ENCODE results near the gene ITIH4.
"Not testable (repeated sequence)": the region's sequence is repeated elsewhere in the genome, so short reads cannot be mapped to it uniquely, and the experiment has no call there.

The ITIH4 gene

DNA sequence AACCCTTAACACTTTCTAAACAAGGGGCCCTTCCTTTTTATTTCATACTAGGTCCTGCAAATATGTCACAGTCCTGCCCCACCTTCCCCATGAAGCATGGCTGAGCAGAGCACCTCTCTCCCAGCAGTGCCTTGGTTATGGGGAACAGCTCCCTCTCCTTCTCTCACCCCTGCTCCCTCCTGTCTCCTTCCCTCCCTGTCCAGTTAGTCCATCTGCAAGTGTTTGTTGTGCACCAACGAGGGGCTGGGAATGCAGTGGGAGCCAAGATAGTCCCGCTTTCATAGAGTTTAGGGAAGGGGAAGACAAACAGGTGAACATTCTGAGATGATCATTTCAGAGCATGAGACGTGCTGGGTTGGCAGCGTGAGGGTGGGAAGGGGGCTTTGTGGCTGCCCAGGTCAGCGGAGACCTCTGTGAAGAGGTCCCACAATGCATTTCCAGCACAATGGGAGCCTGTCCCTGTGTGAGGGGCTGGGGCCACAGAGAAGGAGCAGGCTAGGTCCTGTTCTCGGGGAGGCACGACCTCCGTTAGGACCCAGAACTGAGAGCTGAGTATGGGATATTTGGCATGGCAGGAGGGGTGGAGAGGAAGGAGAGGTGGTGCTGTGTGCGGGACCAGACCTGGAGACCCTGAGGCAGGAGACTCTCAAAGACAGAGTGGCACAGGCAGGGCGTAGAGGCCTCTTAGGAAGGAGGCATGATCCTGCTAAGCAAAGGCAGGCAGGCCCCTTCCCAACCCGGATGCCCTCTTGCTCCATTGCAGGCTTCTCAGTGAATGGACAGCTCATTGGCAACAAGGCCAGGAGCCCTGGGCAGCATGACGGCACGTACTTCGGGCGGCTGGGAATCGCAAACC is 41.4 kb downstream of the ITIH4 start:
- intact Hi-C loops (cut with DNase I) = no loop called here
- peak in 3 of 10 donors; percentile 22 to 43 (median 42) for DNase-seq

DNA sequence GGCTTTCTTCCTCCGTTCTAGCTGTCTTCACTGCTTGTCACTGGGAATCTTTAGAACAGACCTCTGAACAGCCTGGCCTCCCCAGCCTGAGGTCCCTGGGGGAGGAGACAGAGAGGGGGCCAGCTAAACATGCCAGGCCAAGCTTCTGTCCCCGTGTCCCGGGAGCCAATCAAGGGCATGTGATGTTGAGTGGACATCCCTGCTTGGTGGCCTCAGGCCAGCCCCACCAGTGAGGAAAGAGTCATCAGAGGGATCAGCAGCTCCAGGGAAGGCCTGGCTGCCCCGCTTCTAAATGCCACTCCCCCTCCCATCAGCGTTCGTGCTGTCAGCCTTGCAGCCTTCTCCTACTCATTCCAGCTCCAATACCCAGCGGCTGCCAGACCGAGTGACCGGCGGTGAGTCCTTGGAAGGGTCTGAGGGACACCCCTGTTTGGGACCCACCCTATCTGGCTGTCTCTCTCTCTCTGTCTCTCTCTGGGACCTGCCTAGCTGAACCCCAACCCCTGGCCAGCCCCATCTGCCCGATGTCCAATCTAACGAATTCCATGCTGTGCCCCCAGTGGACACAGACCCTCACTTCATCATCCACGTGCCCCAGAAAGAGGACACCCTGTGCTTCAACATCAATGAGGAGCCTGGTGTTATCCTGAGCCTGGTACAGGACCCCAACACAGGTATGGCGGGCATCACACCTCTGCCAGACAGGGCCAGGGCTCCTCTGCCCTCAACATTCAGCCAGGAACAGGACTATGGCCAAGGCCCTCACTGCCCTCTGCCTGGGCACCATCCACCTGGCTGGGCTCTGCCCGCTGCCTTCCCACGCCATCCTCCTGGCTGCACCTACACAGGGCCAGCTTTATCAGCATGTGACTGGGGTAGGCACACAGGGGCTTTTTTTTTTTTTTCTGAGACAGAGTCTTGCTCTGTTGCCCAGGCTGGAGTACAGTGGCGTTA is 42.5 kb downstream of the ITIH4 start:
- intact Hi-C loops (cut with DNase I) = no loop called here
- DNase-seq = peak in 4 of 10 donors; percentile 15 to 66 (median 42)

- DNase-seq = peak in 4 of 10 donors; percentile 16 to 61 (median 50)
- intact Hi-C loops (cut with DNase I) = no loop called here
Observed at GRCh38 chr3:52787246-52787645, 43.2 kb downstream of the ITIH4 start.

- DNase-seq = peak in 3 of 10 donors; percentile 13 to 57 (median 27)
- intact Hi-C loops (cut with DNase I) = no loop called here
Observed at GRCh38 chr3:52786330-52787215, 43.9 kb downstream of the ITIH4 start.

DNA sequence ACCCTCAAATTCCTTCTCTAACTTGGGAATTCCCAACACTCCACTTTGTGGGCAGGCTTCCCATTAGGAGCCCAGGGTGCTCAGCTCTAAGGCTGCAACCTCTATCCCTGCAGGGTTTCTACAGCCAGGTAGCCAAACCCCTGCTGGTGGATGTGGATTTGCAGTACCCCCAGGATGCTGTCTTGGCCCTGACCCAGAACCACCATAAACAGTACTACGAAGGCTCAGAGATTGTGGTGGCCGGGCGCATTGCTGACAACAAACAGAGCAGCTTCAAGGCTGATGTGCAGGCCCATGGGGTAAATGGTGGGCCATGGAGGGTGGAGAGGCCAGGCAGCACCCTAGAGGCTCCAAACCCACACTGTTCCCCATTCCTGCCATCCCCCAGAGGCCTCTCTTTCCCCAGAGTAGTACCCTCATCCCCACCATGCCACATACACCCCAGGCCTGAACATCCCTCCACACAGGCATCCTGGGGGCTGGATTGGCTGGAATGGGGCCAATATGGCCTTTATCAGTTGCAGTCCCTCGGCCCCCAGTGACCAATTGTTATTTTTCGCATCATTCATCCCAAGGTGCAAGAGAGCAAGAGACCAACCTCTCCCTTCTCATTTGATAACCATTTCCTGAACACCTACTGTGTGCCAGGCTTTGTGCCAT is 45.4 kb downstream of the ITIH4 start:
- peak in 1 of 10 donors; percentile 7 for DNase-seq

DNA sequence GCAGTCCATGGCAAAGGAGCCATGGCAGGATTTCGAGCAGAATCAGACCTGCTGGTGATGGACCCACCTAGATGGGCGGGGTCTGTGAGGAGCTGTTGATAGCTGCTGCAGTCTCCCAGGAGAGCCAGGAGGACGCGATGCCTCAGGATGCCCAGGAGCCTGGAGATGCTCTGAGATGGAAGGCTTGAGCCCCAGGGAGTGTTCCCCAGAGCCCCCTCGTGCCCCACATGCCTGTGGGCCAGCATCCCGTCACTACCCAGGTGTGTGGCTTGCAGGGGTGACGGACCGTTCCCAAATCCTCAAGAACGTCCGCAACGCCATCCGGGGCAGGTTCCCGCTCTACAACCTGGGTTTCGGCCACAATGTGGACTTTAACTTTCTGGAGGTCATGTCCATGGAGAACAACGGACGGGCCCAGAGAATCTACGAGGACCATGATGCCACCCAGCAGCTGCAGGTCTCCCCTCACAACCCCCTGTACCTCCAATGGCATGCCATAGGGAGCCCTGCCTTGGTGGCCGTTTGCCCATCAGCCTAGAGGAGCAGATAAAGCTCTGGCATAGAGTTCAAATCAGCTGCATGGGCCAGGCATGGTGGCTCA is 46.4 kb downstream of the ITIH4 start:
- DNase-seq = peak in 3 of 10 donors; percentile 12 to 78 (median 77)

More for the DNA sequence above, 45.4 kb downstream of the ITIH4 start:
- intact Hi-C loops (cut with DNase I) = no loop called here

GRCh38 chr3:52783211-52783555 is 47.3 kb downstream of the ITIH4 start:
- intact Hi-C loops (cut with DNase I) = no loop called here
- peak in 2 of 10 donors; percentile 1 to 26 for DNase-seq

More for the DNA sequence above, 46.4 kb downstream of the ITIH4 start:
- intact Hi-C loops (cut with DNase I) = no loop called here

- DNase-seq = peak in 3 of 10 donors; percentile 2 to 59 (median 4)
- intact Hi-C loops (cut with DNase I) = no loop called here
Observed at GRCh38 chr3:52782412-52783210, 47.9 kb downstream of the ITIH4 start.

DNA sequence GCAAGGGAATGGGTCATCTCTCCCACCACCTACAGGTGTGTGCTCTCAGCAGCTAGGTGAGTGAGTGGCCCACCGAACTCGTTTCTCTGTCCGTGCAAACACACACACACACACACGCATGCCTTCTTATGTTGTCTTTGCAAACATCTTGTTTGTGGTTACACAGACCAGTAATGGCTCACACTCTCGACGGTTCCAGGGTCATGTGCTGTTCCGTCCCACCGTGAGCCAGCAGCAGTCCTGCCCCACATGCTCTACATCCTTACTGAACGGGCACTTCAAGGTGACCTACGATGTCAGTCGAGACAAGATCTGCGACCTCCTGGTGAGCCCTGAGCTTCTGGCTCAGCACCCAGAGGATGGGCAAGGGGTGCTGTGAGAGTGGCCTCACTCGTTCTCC is 48.7 kb downstream of the ITIH4 start:
- intact Hi-C loops (cut with DNase I) = no loop called here
- DNase-seq = peak in 2 of 10 donors; percentile 2 to 22

DNA sequence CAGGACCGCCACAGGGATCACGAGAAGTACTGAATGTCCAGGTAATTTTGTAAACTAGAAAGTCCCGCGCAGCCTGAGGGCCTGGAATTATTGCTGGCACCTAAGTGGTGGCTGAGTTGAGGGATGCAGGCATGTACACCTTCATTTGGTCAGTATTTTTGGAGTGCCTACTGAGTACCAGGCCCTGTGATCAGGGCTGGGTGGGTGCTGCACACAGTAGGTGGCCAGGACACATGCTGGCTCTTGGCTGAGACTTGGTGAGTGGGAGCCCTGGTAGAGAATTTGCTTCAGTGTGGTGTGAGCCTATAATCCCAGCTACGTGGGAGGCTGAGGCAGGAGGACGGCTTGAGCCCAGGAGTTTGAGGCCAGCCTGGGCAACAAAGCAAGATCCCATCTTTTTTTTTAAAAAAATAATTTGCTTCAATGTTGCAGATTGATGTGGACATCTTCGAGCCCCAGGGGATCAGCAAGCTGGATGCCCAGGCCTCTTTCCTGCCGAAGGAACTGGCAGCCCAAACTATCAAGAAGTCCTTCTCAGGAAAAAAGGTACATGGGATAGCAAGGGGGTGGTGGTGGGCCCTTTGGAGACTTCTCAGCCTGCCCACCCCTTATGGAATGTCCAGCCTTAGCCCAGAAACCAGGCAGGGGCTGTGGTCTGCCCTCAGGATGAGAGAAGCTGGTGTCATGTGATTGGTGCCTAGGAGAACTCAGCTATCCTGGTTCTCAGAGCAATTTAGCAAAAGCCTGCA is 50.5 kb downstream of the ITIH4 start:
- intact Hi-C loops (cut with DNase I) = no loop called here
- DNase-seq = peak in 3 of 10 donors; percentile 1 to 47 (median 1)

- peak in 2 of 10 donors; percentile 5 to 50 for DNase-seq
- intact Hi-C loops (cut with DNase I) = no loop called here
Observed at GRCh38 chr3:52779011-52779836, 51.2 kb downstream of the ITIH4 start.

DNA sequence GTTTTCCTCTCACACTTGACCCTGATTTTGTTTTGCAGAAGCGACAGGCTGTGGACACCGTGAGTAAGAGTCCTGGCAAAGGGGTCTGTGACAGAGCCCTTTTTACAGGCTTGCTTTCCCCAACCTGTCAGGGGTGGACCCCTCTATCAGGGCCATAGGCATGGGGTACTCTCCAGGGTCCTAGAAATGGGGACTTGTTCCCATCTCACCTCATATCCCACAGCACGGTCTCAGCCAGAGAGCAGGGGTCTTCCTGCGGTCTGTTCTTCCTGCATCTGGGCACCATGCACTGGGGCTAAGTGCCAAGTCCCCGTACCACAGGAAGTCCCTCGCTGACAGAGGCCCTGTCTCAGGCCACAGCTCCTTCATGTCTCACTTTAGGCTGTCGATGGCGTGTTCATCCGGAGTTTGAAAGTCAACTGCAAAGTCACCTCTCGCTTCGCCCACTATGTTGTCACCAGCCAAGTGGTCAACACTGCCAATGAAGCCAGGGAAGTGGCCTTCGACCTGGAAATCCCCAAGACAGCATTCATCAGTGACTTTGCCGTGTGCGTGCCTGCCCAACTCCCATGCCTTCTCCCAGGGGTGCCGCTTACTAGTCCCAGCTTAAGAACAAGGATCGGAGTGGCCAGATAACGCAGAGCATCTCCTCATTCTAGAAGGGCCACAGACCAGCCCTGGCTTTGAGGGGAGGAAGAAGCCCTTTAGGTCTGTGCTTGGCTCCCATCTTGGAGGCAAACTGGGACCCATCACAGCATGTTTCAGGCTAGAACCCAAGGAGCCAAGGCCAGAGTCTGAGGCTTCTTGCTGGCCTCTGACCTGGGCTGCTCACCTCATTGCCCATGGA is 52.3 kb downstream of the ITIH4 start:
- intact Hi-C loops (cut with DNase I) = no loop called here
- DNase-seq = peak in 2 of 10 donors; percentile 2 to 52

- DNase-seq = peak in 3 of 10 donors; percentile 5 to 65 (median 47)
- intact Hi-C loops (cut with DNase I) = no loop called here
Observed at GRCh38 chr3:52777127-52777958, 53.1 kb downstream of the ITIH4 start, which contains the start of gene ITIH1. Gene ITIH1 (plus strand): TSS chr3:52777599. CDS start chr3:52777616, 17 bp downstream.

DNA sequence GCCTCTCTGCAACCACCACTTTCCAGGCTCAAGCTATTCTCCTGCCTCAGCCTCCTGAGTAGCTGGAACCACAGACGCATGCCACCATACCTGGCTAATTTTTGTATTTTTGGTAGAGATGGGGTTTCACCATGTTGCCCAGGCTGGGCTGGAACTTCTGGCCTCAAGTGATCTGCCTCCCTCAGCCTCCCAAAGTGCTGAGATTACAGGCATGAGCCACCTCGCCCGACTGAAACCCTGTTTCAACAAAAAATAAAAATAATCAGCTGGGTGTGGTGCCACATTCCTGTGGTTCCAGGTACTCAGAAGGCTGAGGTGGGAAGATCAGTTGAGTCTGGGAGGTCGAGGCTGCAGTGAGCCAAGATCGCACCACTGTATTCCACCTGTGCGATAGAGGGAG is 54.0 kb downstream of the ITIH4 start:
- peak in 2 of 10 donors; percentile 2 to 31 for DNase-seq
- intact Hi-C loops (cut with DNase I) = not testable (repeated sequence)

- peak in 2 of 10 donors; percentile 1 to 74 for DNase-seq
Observed at GRCh38 chr3:52775877-52776276, 54.6 kb downstream of the ITIH4 start.

More at GRCh38 chr3:52775877-52776276, 54.6 kb downstream of the ITIH4 start:
- intact Hi-C loops (cut with DNase I) = no loop called here
